Measurements from ENCODE around the gene CAPN8.

The CAPN8 gene

GRCh38 chr1:223545343-223545742 lies 120.2 kb downstream of the CAPN8 start:
- no peaks in the 10 kb centered on the region for H3K36me3 ChIP-seq (ENCODE audit: insufficient read depth, low read length)
- TF ChIP-seq EZH2 (IDR thresholded peaks at IDR 0.05; ENCODE audit: borderline replicate concordance, low read length) (no peak), CTCF (IDR thresholded peaks at IDR 0.05; ENCODE audit: low read length) (no peak)
- H3K4me1 ChIP-seq (ENCODE audit: insufficient read depth, low read length, severe bottlenecking) = no peaks in the 10 kb centered on the region

GRCh38 chr1:223543560-223543959 lies 121.9 kb downstream of the CAPN8 start:
- Histone ChIP-seq H3K36me3 (ENCODE audit: insufficient read depth, low read length) (no peaks in the 10 kb centered on the region), H3K4me2 (ENCODE audit: low read length) (no peak overlapping the region), H3K4me3 (ENCODE audit: low read depth, low read length, poor library complexity, severe bottlenecking) (no peak overlapping the region), H3K79me2 (ENCODE audit: insufficient read depth, low read length) (no peaks in the 10 kb centered on the region), H3K9ac (ENCODE audit: low read length) (no peak overlapping the region), H3K9me2 (ENCODE audit: low read depth, low read length) (no peaks in the 10 kb centered on the region), H2AFZ (ENCODE audit: low read length) (no peak overlapping the region), H3K9me3 (ENCODE audit: low read length) (no peaks in the 10 kb centered on the region), H3F3A (ENCODE audit: insufficient read depth, low read length) (no peaks in the 10 kb centered on the region), H3K27me3 (ENCODE audit: insufficient read depth, low read length) (0 out of 2 replicates have a peak, but pooled peaks cover 3% of the 10 kb centered on the region), H3K4me1 (ENCODE audit: insufficient read depth, low read length, severe bottlenecking) (no peaks in the 10 kb centered on the region), H3K27ac (ENCODE audit: low read depth, low read length, poor library complexity, severe bottlenecking) (no peak overlapping the region), H4K20me1 (ENCODE audit: insufficient read depth, low read length) (no peaks in the 10 kb centered on the region)
- TF ChIP-seq CTCF (IDR thresholded peaks at IDR 0.05; ENCODE audit: low read length) = no peak
- TF ChIP-seq EZH2 (IDR thresholded peaks at IDR 0.05; ENCODE audit: borderline replicate concordance, low read length) = no peak

More at GRCh38 chr1:223545343-223545742, 120.2 kb downstream of the CAPN8 start:
- no peaks in the 10 kb centered on the region for H4K20me1 ChIP-seq (ENCODE audit: insufficient read depth, low read length)
- H3K9ac ChIP-seq (ENCODE audit: low read length) = no peak overlapping the region
- H3K27me3 ChIP-seq (ENCODE audit: insufficient read depth, low read length) = 0 out of 2 replicates have a peak, but pooled peaks cover 3% of the 10 kb centered on the region
- H3K4me3 ChIP-seq (ENCODE audit: low read depth, low read length, poor library complexity, severe bottlenecking) = no peak overlapping the region
- H2AFZ ChIP-seq (ENCODE audit: low read length) = no peak overlapping the region
- H3K27ac ChIP-seq (ENCODE audit: low read depth, low read length, poor library complexity, severe bottlenecking) = no peak overlapping the region
- H3F3A ChIP-seq (ENCODE audit: insufficient read depth, low read length) = no peaks in the 10 kb centered on the region
- no peaks in the 10 kb centered on the region for H3K79me2 ChIP-seq (ENCODE audit: insufficient read depth, low read length)
- no peak overlapping the region for H3K4me2 ChIP-seq (ENCODE audit: low read length)
- H3K9me3 ChIP-seq (ENCODE audit: low read length) = no peaks in the 10 kb centered on the region
- no peaks in the 10 kb centered on the region for H3K9me2 ChIP-seq (ENCODE audit: low read depth, low read length)

DNA sequence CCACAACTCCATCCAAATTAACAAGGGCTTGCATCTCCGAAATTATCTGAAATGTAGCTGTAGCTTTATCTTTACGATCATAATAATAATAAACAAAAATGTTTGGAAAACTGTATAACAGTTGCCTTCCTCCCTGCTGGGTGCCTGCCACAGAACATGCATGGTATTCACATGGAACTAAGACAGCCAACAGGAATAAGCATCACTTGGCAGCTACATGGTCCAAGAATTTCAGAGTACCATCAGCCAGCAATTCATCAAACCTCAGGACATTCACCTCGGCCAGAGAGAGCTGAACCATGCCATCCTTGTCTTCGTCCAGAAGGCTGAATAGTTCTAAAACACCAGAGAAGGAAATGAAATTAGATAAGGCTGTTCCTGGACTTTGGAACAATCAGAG lies 122.7 kb downstream of the CAPN8 start:
- no peak overlapping the region for H3K4me3 ChIP-seq (ENCODE audit: low read depth, low read length, poor library complexity, severe bottlenecking)
- H4K20me1 ChIP-seq (ENCODE audit: insufficient read depth, low read length) = no peaks in the 10 kb centered on the region
- no peaks in the 10 kb centered on the region for H3K4me1 ChIP-seq (ENCODE audit: insufficient read depth, low read length, severe bottlenecking)
- no peak overlapping the region for H3K27ac ChIP-seq (ENCODE audit: low read depth, low read length, poor library complexity, severe bottlenecking)
- no peaks in the 10 kb centered on the region for H3F3A ChIP-seq (ENCODE audit: insufficient read depth, low read length)
- no peaks in the 10 kb centered on the region for H3K36me3 ChIP-seq (ENCODE audit: insufficient read depth, low read length)
- TF ChIP-seq EZH2 (IDR thresholded peaks at IDR 0.05; ENCODE audit: borderline replicate concordance, low read length) (no peak), CTCF (IDR thresholded peaks at IDR 0.05; ENCODE audit: low read length) (no peak)
- no peak overlapping the region for H3K4me2 ChIP-seq (ENCODE audit: low read length)
- no peak overlapping the region for H2AFZ ChIP-seq (ENCODE audit: low read length)
- no peaks in the 10 kb centered on the region for H3K9me3 ChIP-seq (ENCODE audit: low read length)
- no peaks in the 10 kb centered on the region for H3K9me2 ChIP-seq (ENCODE audit: low read depth, low read length)
- H3K79me2 ChIP-seq (ENCODE audit: insufficient read depth, low read length) = no peaks in the 10 kb centered on the region
- no peaks in the 10 kb centered on the region for H3K27me3 ChIP-seq (ENCODE audit: insufficient read depth, low read length)
- H3K9ac ChIP-seq (ENCODE audit: low read length) = no peak overlapping the region

Measured in OCI-LY1 (cell line).